ENCODE measurements around the gene IL20RA. TPM values are rescaled to one million over a fixed set of nuclear protein-coding genes. Genes with fewer than 3 reads are reported as not detected.

IL20RA gene
- total RNA-seq, 1 donor from 2014 or later = 10.1 TPM

DNA sequence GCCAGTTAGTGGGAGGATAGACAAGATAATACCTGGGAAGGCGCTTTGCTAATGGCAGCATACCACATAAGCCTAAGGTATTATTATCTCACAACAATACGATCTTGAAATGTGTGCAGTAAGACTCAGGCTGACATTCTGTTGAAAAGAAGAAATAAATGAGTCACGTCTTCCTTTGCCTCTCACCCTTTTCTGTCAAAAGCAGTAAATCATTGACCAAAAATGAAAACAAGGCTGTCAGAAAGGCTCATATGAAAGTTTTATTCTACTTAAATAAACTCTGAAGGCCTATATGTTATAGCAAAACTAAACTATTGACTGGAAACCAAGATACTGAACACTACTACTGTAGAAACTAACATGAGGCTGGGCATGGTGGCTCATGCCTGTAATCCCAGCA is 43.1 kb upstream of the IL20RA start:
- Histone ChIP-seq H3K4me3 (no peak overlapping the region), H3K36me3 (no peaks in the 10 kb centered on the region), H3K4me1 (no peaks in the 10 kb centered on the region), H3K27me3 (ENCODE audit: low read depth) (no peaks in the 10 kb centered on the region), H3K9me3 (replicated peaks) (no peaks in the 10 kb centered on the region), H3K27ac (replicated peaks) (no peak overlapping the region)
- TF ChIP-seq, protein P1, sequence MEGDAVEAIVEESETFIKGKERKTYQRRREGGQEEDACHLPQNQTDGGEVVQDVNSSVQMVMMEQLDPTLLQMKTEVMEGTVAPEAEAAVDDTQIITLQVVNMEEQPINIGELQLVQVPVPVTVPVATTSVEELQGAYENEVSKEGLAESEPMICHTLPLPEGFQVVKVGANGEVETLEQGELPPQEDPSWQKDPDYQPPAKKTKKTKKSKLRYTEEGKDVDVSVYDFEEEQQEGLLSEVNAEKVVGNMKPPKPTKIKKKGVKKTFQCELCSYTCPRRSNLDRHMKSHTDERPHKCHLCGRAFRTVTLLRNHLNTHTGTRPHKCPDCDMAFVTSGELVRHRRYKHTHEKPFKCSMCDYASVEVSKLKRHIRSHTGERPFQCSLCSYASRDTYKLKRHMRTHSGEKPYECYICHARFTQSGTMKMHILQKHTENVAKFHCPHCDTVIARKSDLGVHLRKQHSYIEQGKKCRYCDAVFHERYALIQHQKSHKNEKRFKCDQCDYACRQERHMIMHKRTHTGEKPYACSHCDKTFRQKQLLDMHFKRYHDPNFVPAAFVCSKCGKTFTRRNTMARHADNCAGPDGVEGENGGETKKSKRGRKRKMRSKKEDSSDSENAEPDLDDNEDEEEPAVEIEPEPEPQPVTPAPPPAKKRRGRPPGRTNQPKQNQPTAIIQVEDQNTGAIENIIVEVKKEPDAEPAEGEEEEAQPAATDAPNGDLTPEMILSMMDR (IDR thresholded peaks at IDR 0.05; ENCODE audit: borderline replicate concordance) = no peak
- DNase-seq = no peak
- intact Hi-C loops (cut with micrococcal nuclease) = no loop called here

DNA sequence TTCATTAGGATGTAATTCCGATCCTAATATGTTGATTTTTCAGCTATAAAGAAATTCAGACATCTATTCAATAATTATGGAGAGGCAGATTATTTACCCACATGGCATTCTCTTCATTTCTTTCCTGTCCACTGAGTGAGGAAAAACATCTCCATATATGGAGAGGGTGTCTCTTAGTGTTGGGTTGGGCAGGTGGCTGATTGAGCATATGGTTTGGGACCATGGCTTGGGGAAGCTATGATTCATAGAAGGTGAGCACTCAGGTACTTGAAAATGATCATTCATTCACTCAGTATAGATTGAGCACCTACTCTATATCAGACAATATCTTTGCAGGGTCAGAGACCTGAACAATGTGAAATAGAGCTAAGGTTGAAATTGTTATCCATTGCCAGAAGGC is 41.3 kb upstream of the IL20RA start:
- no peaks in the 10 kb centered on the region for H3K27me3 ChIP-seq (ENCODE audit: low read depth)
- H3K4me1 ChIP-seq = no peaks in the 10 kb centered on the region
- intact Hi-C loops (cut with micrococcal nuclease) = no loop called here
- H3K36me3 ChIP-seq = no peaks in the 10 kb centered on the region
- no peak overlapping the region for H3K4me3 ChIP-seq
- TF ChIP-seq, protein P1 (IDR thresholded peaks at IDR 0.05; ENCODE audit: borderline replicate concordance) = no peak
- DNase-seq = no peak
- H3K9me3 ChIP-seq (replicated peaks) = no peaks in the 10 kb centered on the region
- H3K27ac ChIP-seq (replicated peaks) = no peak overlapping the region

DNA sequence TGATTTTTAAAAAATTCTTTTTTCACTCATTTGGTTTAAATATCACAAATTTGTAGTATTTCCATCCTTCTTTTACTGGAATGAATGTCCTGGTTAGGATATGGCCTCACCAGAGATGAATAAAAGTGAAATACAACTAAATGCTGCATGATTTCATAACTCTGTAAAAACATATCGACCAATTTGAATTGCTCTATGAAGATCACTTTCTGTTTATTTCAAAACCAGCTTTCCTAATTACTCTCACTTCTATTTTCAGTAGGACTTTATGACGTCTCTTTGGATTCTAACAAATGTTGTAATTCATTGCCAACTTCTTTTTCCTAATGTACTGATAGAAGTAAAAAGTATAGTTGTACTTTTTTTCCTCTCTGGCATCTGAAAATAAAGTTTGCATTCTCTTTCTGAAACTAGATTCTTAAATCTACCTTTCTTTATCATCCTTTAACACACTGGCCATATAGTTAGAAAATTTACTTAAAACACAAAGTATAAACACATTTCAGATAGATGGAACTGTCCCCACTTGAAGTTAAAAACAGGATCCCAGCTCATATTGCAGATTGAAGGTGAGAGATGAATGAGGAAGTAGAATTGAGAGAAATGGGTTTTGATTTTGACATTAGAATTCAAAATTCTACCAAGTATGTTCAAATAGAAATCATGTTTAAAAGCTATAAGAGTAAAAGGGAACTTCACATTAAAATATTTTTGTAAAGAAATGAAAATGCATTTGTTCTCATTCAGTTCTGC is 40.3 kb upstream of the IL20RA start:
- Histone ChIP-seq H3K36me3 (no peaks in the 10 kb centered on the region), H3K4me3 (no peak overlapping the region), H3K9me3 (replicated peaks) (no peaks in the 10 kb centered on the region), H3K4me1 (no peaks in the 10 kb centered on the region), H3K27ac (replicated peaks) (no peak overlapping the region), H3K27me3 (ENCODE audit: low read depth) (no peaks in the 10 kb centered on the region)
- intact Hi-C loops (cut with micrococcal nuclease) = no loop called here
- no peak for DNase-seq
- TF ChIP-seq, protein P1 (IDR thresholded peaks at IDR 0.05; ENCODE audit: borderline replicate concordance) = no peak

DNA sequence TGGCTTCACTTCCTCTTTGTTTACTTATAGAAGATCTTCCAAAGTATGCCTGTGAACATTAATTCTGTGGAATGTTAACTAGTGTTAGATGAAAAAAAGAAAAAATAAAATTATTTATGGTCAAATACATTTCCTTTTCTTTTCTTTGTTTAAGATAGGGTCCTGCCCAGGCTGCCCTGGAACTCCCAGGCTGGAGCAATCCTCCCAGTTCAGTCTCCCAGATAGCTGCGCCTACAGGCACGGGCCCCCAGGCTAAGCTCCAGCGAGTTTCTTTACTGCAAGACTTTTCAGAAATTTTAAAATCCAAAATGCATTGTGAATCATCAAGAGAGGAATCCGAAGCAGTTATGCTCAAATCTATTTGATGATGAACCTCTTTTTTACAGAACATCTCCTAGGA is 39.3 kb upstream of the IL20RA start:
- Histone ChIP-seq H3K4me3 (no peak overlapping the region), H3K9me3 (replicated peaks) (no peaks in the 10 kb centered on the region), H3K4me1 (no peaks in the 10 kb centered on the region), H3K27me3 (ENCODE audit: low read depth) (no peaks in the 10 kb centered on the region), H3K36me3 (no peaks in the 10 kb centered on the region), H3K27ac (replicated peaks) (no peak overlapping the region)
- TF ChIP-seq, protein P1 (IDR thresholded peaks at IDR 0.05; ENCODE audit: borderline replicate concordance) = no peak
- intact Hi-C loops (cut with micrococcal nuclease) = no loop called here
- no peak for DNase-seq

DNA sequence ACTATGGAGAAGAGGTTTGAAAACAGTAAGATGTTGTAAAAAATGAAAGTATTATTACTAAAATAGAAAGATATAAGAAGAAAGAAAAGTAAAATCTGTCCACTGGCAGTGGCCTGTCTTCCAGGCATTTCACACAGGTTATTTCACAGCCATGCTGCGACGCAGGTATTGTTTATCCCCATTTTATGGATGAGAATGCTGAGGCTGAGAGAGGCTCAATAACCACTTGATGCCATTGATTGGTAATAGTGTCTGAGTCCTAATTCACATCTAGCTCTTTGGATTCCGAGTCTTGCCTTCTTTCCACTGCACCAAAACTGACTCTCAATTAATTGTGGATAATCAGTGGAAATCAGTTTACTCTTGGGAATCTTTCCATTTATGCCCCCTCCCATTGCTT is 37.2 kb upstream of the IL20RA start:
- H3K9me3 ChIP-seq (replicated peaks) = no peaks in the 10 kb centered on the region
- no peak for DNase-seq
- no peak overlapping the region for H3K27ac ChIP-seq (replicated peaks)
- TF ChIP-seq, protein P1 (IDR thresholded peaks at IDR 0.05; ENCODE audit: borderline replicate concordance) = no peak
- H3K27me3 ChIP-seq (ENCODE audit: low read depth) = no peaks in the 10 kb centered on the region
- intact Hi-C loops (cut with micrococcal nuclease) = no loop called here
- H3K4me1 ChIP-seq = peaks cover under 1% of the 10 kb centered on the region
- no peaks in the 10 kb centered on the region for H3K36me3 ChIP-seq
- no peak overlapping the region for H3K4me3 ChIP-seq
